GM12864 (cell line): ENCODE data around the gene SNAPC2.

ENCODE experiments used
- DNase-seq: peaks from one replicate; pipeline ENCODE4 v3.0.0-alpha.2; 2011; ENCODE audit warnings: low read depth
- H3K4me3 ChIP-seq: 2 replicates; pipeline ENCODE4 v1.5.1; 2011; ENCODE audit warnings: mild to moderate bottlenecking, low read depth, low read length, control low read depth
- TF ChIP-seq, protein P1 (sequence below): IDR thresholded peaks from 2 replicates; pipeline ENCODE4 v1.5.1; 2011; ENCODE audit warnings: low read depth, mild to moderate bottlenecking, moderate library complexity, low read length, control low read depth, inconsistent platforms; ENCODE audit errors: missing control alignments

Gene SNAPC2

DNA sequence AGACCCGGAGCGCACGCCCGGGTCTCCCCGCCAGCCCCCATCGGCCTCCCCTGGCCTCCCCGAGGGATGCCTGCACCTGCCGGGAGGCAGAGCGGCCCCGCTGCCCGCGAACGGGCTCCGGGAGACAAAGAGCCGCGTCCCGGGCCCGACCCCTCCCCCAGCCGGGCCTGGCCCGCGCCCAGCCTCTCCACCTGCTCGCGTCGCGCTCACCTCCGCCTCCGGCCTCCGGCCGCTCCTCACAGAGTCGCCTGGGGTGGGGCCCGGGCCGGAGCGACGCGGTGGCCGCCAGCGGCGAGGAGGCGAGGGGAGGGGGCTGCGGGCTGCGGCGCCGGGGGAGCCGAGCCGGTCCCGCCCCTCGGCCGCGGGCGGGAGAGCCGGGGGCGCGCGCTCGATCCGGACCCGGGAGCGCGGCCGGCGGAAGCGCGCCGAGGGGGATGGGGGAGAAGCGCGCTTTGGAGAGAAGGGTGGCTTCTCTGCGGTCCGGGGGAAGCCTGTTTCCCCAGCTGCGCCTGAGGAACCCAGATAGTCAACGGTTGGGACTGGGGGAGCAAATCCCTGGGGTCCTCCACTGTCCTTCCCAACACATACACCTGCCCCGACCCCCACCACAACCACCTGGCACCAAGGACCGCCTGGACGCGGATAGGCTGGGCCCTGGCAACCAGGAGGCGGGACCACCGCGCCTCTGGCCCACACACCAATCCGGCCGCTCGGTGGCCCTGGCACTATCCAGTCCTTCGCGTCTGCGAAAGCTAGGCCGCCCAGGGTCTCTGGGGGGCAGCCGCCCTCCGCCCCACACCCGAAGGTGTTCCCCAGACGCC is 45.9 kb upstream of the SNAPC2 start, which contains the start of gene PRR36:
Gene PRR36, minus strand, starts transcription at position 315 of the 821 bp plus-strand sequence. CDS start 701 bp downstream, outside the sequence.
- no peak within 1 kb of the TSS for H3K4me3 ChIP-seq
- no peak for DNase-seq
- TF ChIP-seq, protein P1, sequence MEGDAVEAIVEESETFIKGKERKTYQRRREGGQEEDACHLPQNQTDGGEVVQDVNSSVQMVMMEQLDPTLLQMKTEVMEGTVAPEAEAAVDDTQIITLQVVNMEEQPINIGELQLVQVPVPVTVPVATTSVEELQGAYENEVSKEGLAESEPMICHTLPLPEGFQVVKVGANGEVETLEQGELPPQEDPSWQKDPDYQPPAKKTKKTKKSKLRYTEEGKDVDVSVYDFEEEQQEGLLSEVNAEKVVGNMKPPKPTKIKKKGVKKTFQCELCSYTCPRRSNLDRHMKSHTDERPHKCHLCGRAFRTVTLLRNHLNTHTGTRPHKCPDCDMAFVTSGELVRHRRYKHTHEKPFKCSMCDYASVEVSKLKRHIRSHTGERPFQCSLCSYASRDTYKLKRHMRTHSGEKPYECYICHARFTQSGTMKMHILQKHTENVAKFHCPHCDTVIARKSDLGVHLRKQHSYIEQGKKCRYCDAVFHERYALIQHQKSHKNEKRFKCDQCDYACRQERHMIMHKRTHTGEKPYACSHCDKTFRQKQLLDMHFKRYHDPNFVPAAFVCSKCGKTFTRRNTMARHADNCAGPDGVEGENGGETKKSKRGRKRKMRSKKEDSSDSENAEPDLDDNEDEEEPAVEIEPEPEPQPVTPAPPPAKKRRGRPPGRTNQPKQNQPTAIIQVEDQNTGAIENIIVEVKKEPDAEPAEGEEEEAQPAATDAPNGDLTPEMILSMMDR, result no peak

DNA sequence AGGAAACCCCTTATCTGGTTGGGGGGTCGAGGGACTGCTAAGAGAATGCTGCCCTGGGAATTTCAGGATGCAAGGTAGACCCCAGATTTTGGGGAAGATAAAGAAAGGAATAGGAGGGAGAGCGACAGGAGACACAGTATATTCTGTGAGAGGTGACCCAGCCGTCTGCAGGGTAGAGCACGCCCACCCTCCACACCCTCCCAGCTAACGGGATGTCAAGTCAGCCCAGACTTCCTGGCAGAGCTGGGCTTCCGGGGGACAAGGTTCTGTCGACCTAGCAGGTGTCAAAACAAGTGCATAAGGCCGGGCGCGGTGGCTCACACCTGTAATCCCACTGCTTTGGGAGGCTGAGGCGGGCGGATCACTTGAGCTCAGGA is 45.3 kb upstream of the SNAPC2 start:
- TF ChIP-seq, protein P1, result no peak
- no peak overlapping the region for H3K4me3 ChIP-seq

DNA sequence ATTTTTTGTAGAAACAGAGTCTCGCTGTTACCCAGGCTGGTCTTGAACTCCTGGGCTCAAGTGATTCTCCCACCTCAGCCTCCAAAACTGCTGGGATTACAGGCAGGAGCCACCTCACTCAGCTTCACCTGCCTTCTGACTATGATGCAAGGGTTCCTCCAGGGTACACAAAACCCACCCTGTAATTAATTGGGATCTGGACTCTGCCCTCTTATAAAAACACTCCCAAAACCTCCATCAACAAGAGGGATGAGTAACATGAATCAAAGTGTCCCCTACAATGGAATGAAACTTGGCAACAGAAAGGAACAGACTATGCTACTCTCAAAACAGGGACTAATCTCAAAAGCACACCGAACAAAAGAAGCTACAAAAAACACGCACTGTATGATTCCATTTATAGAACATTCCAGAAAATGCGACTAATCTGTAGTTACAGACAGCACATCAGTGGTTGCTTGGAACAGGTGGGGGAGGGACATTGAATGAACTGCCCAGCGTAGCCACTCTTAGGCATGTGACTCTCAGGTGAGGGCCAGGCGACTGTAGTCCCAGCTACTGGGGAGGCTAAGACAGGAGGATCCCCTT is 42.8 kb upstream of the SNAPC2 start:
- no peak for DNase-seq
- no peak overlapping the region for H3K4me3 ChIP-seq

More for the DNA sequence above, 45.3 kb upstream of the SNAPC2 start:
- no peak for DNase-seq

DNA sequence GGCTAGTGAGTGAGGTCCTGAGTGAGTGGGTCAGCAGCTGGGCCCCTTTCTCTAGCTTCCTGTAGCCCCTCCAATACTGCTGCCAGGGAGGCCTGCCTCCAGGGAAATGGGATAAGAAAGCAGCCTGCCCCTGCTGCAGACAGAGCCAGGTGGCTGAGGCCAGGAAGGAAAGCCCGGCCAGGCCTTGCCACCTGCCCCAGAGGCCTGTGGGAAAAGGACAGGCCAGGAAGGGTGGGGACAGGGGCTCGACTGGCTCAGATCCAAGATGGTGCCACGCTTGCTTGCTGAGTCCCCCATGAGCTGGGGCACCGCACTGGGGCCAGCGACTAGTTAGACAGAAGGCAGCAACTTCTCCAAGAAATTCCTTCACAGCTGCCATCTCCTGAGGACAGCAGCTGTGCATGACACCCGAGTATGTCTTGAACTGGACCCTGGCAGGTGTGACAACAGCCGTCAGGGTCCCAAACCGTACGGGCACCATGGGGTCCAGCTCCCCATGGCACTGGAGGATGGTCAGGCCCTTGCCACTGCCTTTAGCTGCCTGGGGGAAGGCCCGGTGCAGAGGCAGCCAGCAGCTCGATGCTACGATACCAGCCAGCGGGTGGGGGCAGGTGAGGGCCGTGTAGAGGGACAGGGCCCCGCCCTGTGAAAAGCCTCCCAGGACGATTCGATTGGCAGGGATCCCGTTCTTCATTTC is 40.9 kb upstream of the SNAPC2 start:
- no peak for DNase-seq
- no peak overlapping the region for H3K4me3 ChIP-seq
- TF ChIP-seq, protein P1, result no peak

More for the DNA sequence above, 42.8 kb upstream of the SNAPC2 start:
- TF ChIP-seq, protein P1, result no peak

DNA sequence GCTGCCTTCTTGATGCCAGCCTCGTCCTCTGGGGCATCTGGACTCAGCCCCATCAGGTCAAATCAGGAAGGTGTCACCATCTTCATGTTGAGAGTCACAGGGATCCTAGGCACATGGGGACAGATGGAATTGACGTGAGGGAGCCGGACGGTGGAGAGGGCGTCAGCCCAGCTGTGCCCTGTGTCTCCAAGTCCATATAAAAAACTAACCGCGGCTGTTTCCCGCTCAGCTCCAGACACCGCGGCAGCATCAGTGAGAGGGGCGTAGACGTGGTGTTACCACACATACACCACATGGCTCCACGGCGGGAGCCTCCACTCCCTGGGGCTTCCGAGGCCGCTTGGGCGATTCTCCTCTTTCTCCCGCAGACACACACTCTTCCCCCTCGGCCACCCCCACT is 40.3 kb upstream of the SNAPC2 start:
- TF ChIP-seq, protein P1, result no peak
- DNase-seq, result no peak
- H3K4me3 ChIP-seq, result no peak overlapping the region

DNA sequence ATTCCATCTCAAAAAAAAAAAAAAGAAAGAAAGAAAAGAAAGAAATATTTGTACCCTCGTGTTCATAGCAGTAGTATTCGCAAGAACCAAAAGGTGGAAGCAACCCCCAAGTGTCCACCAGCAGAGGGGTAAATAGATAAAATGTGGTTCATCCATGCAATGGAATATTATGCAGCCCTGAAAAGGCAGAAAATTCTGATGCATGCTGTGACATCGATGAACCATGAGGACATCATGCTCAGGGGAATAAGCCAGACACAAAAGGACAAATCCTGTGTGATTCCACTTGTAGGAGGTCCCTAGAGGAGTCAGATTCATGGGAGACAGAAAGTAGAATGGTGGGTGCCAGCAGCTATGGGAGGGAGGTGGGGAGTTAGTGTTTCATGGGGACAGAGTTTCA is 38.2 kb upstream of the SNAPC2 start:
- TF ChIP-seq, protein P1, result no peak
- no peak overlapping the region for H3K4me3 ChIP-seq
- DNase-seq, result no peak
